BJ (cell line): ENCODE measurements around the gene RASSF4. TPM values are rescaled to one million over a fixed set of nuclear protein-coding genes. Genes with fewer than 3 reads are reported as not detected.

Source experiments
- CTCF ChIA-PET: fragments of 350-600 bp; formaldehyde crosslinking; extraction: SDS; loops from one replicate; lab custom pipeline; 2021; ENCODE audit warnings: antibody characterized with exemption, inconsistent platforms; lab: Yijun Ruan, JAX
- POLR2A ChIA-PET: fragments of 300-600 bp; sonication (Branson Sonifier 250); formaldehyde crosslinking; extraction: SDS; loops from one replicate; lab custom pipeline; 2021; ENCODE audit warnings: antibody characterized with exemption; lab: Charles Lee
- DNase-seq: peaks from one replicate; pipeline ENCODE4 v3.0.0-alpha.2; 2011; ENCODE audit warnings: low read depth
- H3K27me3 ChIP-seq: 2 replicates; pipeline ENCODE4 v1.6.0; 2011; ENCODE audit warnings: low read length; ENCODE audit not compliant: control insufficient read depth, insufficient read depth
- H3K36me3 ChIP-seq: 2 replicates; pipeline ENCODE4 v1.5.1; 2011; ENCODE audit warnings: low read length; ENCODE audit not compliant: control insufficient read depth, insufficient read depth
- H3K4me3 ChIP-seq: 2 replicates; pipeline ENCODE4 v1.5.1; 2011; ENCODE audit warnings: low read depth, mild to moderate bottlenecking, control low read depth, low read length
- CTCF ChIP-seq: IDR thresholded peaks from 2 replicates; pipeline ENCODE4 v1.5.1; 2011; ENCODE audit warnings: low read depth, mild to moderate bottlenecking, control low read depth, inconsistent platforms, low read length, moderate library complexity; ENCODE audit not compliant: insufficient read depth
- polyA plus RNA-seq: library from polyadenylated mRNA; depleted of rRNA; stranded (reverse); fragments of >200 nt; gene quantifications from 2 replicates; pipeline ENCODE4 v1.2.3, GENCODE V29; 2011

The RASSF4 gene
- polyA plus RNA-seq, 1 experiment: 3.9 TPM

- ChIA-PET POLR2A (interaction anchor here (0.7 kb wide), 1 partner anchor 124 kb away, joined by 4 read pairs; no protein-coding TSS in a partner anchor), CTCF (interaction anchor here (0.7 to 2.2 kb wide), 6 partner anchors 9 to 96 kb away, joined by 3 to 11 read pairs (median 3); no protein-coding TSS in a partner anchor)
- H3K36me3 ChIP-seq: no peaks in the 10 kb centered on the region; the same call in 1 of the 2 replicates
- DNase-seq: no peak
- TF ChIP-seq CTCF: no peak
- H3K4me3 ChIP-seq: no peak overlapping the region
- H3K27me3 ChIP-seq: no peaks in the 10 kb centered on the region
These were observed 13.9 kb downstream of the RASSF4 start for GRCh38 chr10:44973323-44974081.

GRCh38 chr10:44974082-44974627, 14.6 kb downstream of the RASSF4 start:
- no peak for DNase-seq
- POLR2A ChIA-PET: no interaction called here
- Histone ChIP-seq H3K36me3 (no peaks in the 10 kb centered on the region; the same call in 1 of the 2 replicates), H3K27me3 (no peaks in the 10 kb centered on the region), H3K4me3 (peak overlapping the region; percentile 37)
- CTCF ChIA-PET: interaction anchor here (0.7 to 2.2 kb wide), 5 partner anchors 10 to 96 kb away, joined by 3 to 11 read pairs (median 3); no protein-coding TSS in a partner anchor
- TF ChIP-seq CTCF: no peak

GRCh38 chr10:44974628-44975430, 15.2 kb downstream of the RASSF4 start:
- Histone ChIP-seq H3K27me3 (no peaks in the 10 kb centered on the region), H3K36me3 (no peaks in the 10 kb centered on the region; the same call in 1 of the 2 replicates), H3K4me3 (peak overlapping the region; percentile 37)
- no peak for DNase-seq
- peak; percentile 71 for TF ChIP-seq CTCF
- ChIA-PET POLR2A (no interaction called here), CTCF (interaction anchor here (0.7 to 2.2 kb wide), 12 partner anchors 7 to 97 kb away, joined by 3 to 17 read pairs (median 4); no protein-coding TSS in a partner anchor)

GRCh38 chr10:44975431-44976331, 16.1 kb downstream of the RASSF4 start:
- CTCF ChIA-PET: interaction anchor here (0.6 to 1.6 kb wide), 13 partner anchors 8 to 1070 kb away, joined by 3 to 17 read pairs (median 4); no protein-coding TSS in a partner anchor
- no peak overlapping the region; the same call in 1 of the 2 replicates for H3K4me3 ChIP-seq
- TF ChIP-seq CTCF: no peak

More at GRCh38 chr10:44975431-44976331, 16.1 kb downstream of the RASSF4 start:
- no peak for DNase-seq
- Histone ChIP-seq H3K36me3 (no peaks in the 10 kb centered on the region; the same call in 1 of the 2 replicates), H3K27me3 (no peaks in the 10 kb centered on the region)
- POLR2A ChIA-PET: interaction anchor here (0.5 kb wide), 1 partner anchor 1867 kb away, joined by 3 read pairs; no protein-coding TSS in a partner anchor
